Endothelial cell of umbilical vein (primary cell): Measurements from ENCODE around the gene KIF25. TPM values are rescaled to one million over a fixed set of nuclear protein-coding genes. Genes with fewer than 3 reads are reported as not detected.

Experiments
- BruUV-seq: library from RNA; stranded (reverse); fragments of 400-500 nt; replicated peaks from 2 replicates; lab custom pipeline; 2021; lab: Mats Ljungman, UMichigan
- CTCF ChIA-PET: fragments of 300-600, 350-600 bp; sonication (Branson Sonifier 250); formaldehyde crosslinking; loops from one replicate; lab custom pipeline; 2021; ENCODE audit warnings: antibody characterized with exemption, inconsistent platforms; lab: Charles Lee
- POLR2A ChIA-PET: fragments of 300-600, 350-600 bp; sonication (Branson Sonifier 250); formaldehyde crosslinking; loops from one replicate; lab custom pipeline; 2021; ENCODE audit warnings: antibody characterized with exemption, inconsistent platforms; lab: Charles Lee
- DNase-seq: peaks from one replicate; pipeline ENCODE4 v3.0.0-alpha.2; 2011; ENCODE audit warnings: low read depth, low spot score
- FAIRE-seq: peaks from 2 replicates; lab custom pipeline; 2011; peaks lifted over from hg19 to GRCh38; lab: Jason Lieb, UNC
- H2AFZ ChIP-seq: 2 replicates; pipeline ENCODE4 v1.6.0; 2012; ENCODE audit warnings: low read depth, low read length, control low read depth, inconsistent platforms
- H3K27ac ChIP-seq: 2 replicates; pipeline ENCODE4 v1.5.1; 2011; ENCODE audit warnings: low read depth, mild to moderate bottlenecking, control low read depth, low read length, moderate library complexity; ENCODE audit not compliant: insufficient read depth
- H3K27me3 ChIP-seq, 2 experiments: 2 replicates each; pipeline versions ENCODE4 v1.6.0 to v1.6.1; 2011; ENCODE audit warnings: low read length in 2 of 2, mixed read lengths in 1 of 2; ENCODE audit not compliant: control insufficient read depth in 2 of 2, insufficient read depth in 2 of 2
- H3K36me3 ChIP-seq, 2 experiments: 2 replicates in 1 of 2; 3 replicates in 1 of 2; pipeline ENCODE4 v1.5.1; 2011; ENCODE audit warnings: low read length in 2 of 2, mild to moderate bottlenecking in 1 of 2, moderate library complexity in 1 of 2; ENCODE audit not compliant: control insufficient read depth in 2 of 2, insufficient read depth in 2 of 2; ENCODE audit errors: extremely low read depth in 1 of 2
- H3K4me1 ChIP-seq: 3 replicates; pipeline ENCODE4 v1.5.1; 2011; ENCODE audit warnings: mild to moderate bottlenecking, low read length; ENCODE audit not compliant: control insufficient read depth, insufficient read depth; ENCODE audit errors: extremely low read depth
- H3K4me2 ChIP-seq: 2 replicates; pipeline ENCODE4 v1.6.1; 2011; ENCODE audit warnings: low read length, control low read depth, mixed read lengths; ENCODE audit not compliant: insufficient read depth
- H3K4me3 ChIP-seq, 3 experiments: fragments of 200-600 bp in 1 of 3; sonication (generic), shearing (Covaris generic) in 1 of 3; replicated peaks in 1 of 3; 2 replicates each; pipeline ENCODE4 v1.5.1; 2011 to 2016; ENCODE audit warnings: control low read depth in 3 of 3, low read length in 3 of 3, mild to moderate bottlenecking in 2 of 3, inconsistent platforms in 1 of 3, low read depth in 1 of 3, moderate library complexity in 1 of 3; ENCODE audit not compliant: insufficient read depth in 1 of 3
- H3K79me2 ChIP-seq: 2 replicates; pipeline ENCODE4 v1.6.0; 2012; ENCODE audit warnings: low read length, inconsistent platforms; ENCODE audit not compliant: control insufficient read depth, insufficient read depth
- H3K9ac ChIP-seq: replicated peaks from 2 replicates; pipeline ENCODE3; 2011; ENCODE audit warnings: low read length, control low read depth; ENCODE audit not compliant: insufficient read depth; ENCODE audit errors: extremely low read depth
- H3K9me1 ChIP-seq: replicated peaks from 3 replicates; pipeline ENCODE4 v1.6.0; 2011; ENCODE audit warnings: mild to moderate bottlenecking, low read length; ENCODE audit not compliant: control insufficient read depth, insufficient read depth; ENCODE audit errors: extremely low read depth
- H3K9me3 ChIP-seq: replicated peaks from 2 replicates; pipeline ENCODE4 v1.5.1; 2012; ENCODE audit warnings: low read length, inconsistent platforms; ENCODE audit not compliant: control insufficient read depth, insufficient read depth
- H4K20me1 ChIP-seq: replicated peaks from 2 replicates; pipeline ENCODE3; 2011; ENCODE audit warnings: mild to moderate bottlenecking, low read length; ENCODE audit not compliant: control insufficient read depth, insufficient read depth; ENCODE audit errors: extremely low read depth
- CTCF ChIP-seq, 2 donors: IDR thresholded peaks; 1 replicate in 1 of 2; 2 replicates in 1 of 2; pipeline ENCODE4 v1.5.1; 2011; ENCODE audit warnings: low read length in 2 of 2, mild to moderate bottlenecking in 2 of 2, moderate library complexity in 2 of 2, control low read depth in 1 of 2, inconsistent platforms in 1 of 2, low read depth in 1 of 2; ENCODE audit not compliant: insufficient read depth in 1 of 2; ENCODE audit errors: extremely low read depth in 1 of 2
- EZH2 ChIP-seq: IDR thresholded peaks from 2 replicates; pipeline ENCODE4 v1.6.1; 2012; ENCODE audit warnings: borderline replicate concordance, low read depth, mild to moderate bottlenecking, moderate library complexity, low read length, inconsistent platforms; ENCODE audit not compliant: severe bottlenecking
- FOS ChIP-seq: IDR thresholded peaks from 2 replicates; pipeline ENCODE4 v1.6.1; 2011; ENCODE audit warnings: mild to moderate bottlenecking, low read length, moderate library complexity, borderline replicate concordance; ENCODE audit not compliant: insufficient read depth
- GATA2 ChIP-seq: IDR thresholded peaks from 2 replicates; pipeline ENCODE4 v1.7.0; 2011; ENCODE audit warnings: low read depth, mild to moderate bottlenecking, moderate library complexity, mixed read lengths, low read length; ENCODE audit not compliant: insufficient read length, insufficient read depth
- JUN ChIP-seq: IDR thresholded peaks from 2 replicates; pipeline ENCODE4 v1.6.1; 2011; ENCODE audit warnings: borderline replicate concordance, low read depth; ENCODE audit not compliant: insufficient read length, insufficient read depth
- MAX ChIP-seq: IDR thresholded peaks from 2 replicates; pipeline ENCODE4 v1.6.1; 2011; ENCODE audit not compliant: insufficient read depth, insufficient read length
- MYC ChIP-seq: IDR thresholded peaks from one replicate; pipeline ENCODE4 v1.6.1; 2011; ENCODE audit warnings: mild to moderate bottlenecking, low read depth, low read length
- POLR2A ChIP-seq: IDR thresholded peaks from 2 replicates; pipeline ENCODE4 v1.6.1; 2012; ENCODE audit warnings: low read depth, mild to moderate bottlenecking, control low read depth, low read length
- POLR2AphosphoS5 ChIP-seq: IDR thresholded peaks from 2 replicates; pipeline ENCODE4 v1.6.1; 2012; ENCODE audit warnings: low read depth, mild to moderate bottlenecking, control low read depth, low read length, moderate library complexity; ENCODE audit not compliant: insufficient read depth
- dilution Hi-C: fragments of 300-500 bp; cut with MboI; formaldehyde crosslinking; loops from one replicate; pipeline ENCODE4 v1.15.0; 2019; ENCODE audit warnings: low sequenced_read_pairs; ENCODE audit not compliant: extremely low pct_ligation_motif_present
- intact Hi-C: fragments of 100-400 bp; cut with micrococcal nuclease; formaldehyde crosslinking; loops from one replicate; pipeline ENCODE4 v1.10.0; 2022
- polyA plus RNA-seq, 4 experiments: library from polyadenylated mRNA; depleted of rRNA in 3 of 4; stranded (reverse) in 3 of 4; unstranded in 1 of 4; fragments of >200 nt; gene quantifications; 2 replicates each; pipeline versions ENCODE4 v1.2.1 to v1.2.3, GENCODE V29; 2011 to 2012; ENCODE audit warnings: missing spikeins in 1 of 4
- total RNA-seq: library from RNA; stranded (reverse); gene quantifications from 2 replicates; pipeline ENCODE4 v1.2.3, GENCODE V29; 2021

The KIF25 gene
- total and polyA plus RNA-seq, 2 donors (not counting 3 experiments of a cell fraction or from before 2014, with no cell fraction given), result not detected

DNA sequence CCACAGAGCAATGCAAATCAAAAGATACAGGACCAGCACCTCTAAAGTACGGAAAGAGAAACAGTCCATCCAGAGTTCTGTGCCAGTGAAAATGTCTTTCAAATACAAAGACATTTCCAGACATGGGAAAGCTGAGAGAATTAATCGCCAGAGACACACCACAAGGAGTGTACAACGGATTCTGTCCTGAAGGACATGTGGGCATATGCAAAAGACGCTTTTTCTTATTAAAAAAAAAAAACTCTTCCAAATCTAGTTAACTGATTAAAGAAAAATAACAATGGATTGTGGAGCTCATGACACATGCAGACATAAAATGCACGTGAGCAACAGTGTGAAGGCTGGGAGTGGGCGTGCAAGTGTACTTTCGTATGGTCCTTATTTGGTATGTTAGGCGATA lies 22.8 kb downstream of the KIF25 start:
- Histone ChIP-seq H4K20me1 (no peaks in the 10 kb centered on the region), H3K9me1 (no peaks in the 10 kb centered on the region), H3K79me2 (no peaks in the 10 kb centered on the region), H3K27ac (no peak overlapping the region), H3K4me1 (no peaks in the 10 kb centered on the region), H2AFZ (no peak overlapping the region), H3K4me3 (no peak overlapping the region), H3K4me2 (no peak overlapping the region), H3K9ac (no peak overlapping the region), H3K36me3 (no peaks in the 10 kb centered on the region), H3K9me3 (no peaks in the 10 kb centered on the region), H3K27me3 (peaks cover 0 to 3% of the 10 kb centered on the region in 2 experiments)
- no peak for DNase-seq
- dilution Hi-C loops (no loop called here), intact Hi-C loops (no loop called here)
- TF ChIP-seq POLR2AphosphoS5 (no peak), MYC (no peak), GATA2 (no peak), CTCF (IDR thresholded peaks at IDR 0.05; ENCODE audit: extremely low read depth in 1 of 2, insufficient read depth in 1 of 2, low read depth in 1 of 2, low read length in 2 of 2) (no peak), MAX (no peak), POLR2A (no peak), JUN (no peak), EZH2 (no peak), FOS (no peak)
- ChIA-PET POLR2A (no interaction called here), CTCF (interaction anchor here (0.7 to 1.4 kb wide), 2 partner anchors 9 to 12 kb away, joined by 3 to 5 read pairs; no protein-coding TSS in a partner anchor)
- FAIRE-seq, result no peak
- BruUV-seq, result no TSS peak
